BE2C (cell line): ENCODE results near the gene FBXO15.

Experiments used
- DNase-seq: peaks from one replicate; pipeline ENCODE4 v3.0.0-alpha.2; 2020
- H3K27me3 ChIP-seq: fragments of 250-450 bp; sonication (Bioruptor Pico); 2 replicates; pipeline ENCODE4 v1.5.1; 2020; ENCODE audit warnings: mild to moderate bottlenecking
- H3K36me3 ChIP-seq: fragments of 250-450 bp; sonication (Bioruptor Pico); 2 replicates; pipeline ENCODE4 v1.5.1; 2020; ENCODE audit warnings: mild to moderate bottlenecking
- H3K4me1 ChIP-seq: fragments of 250-450 bp; sonication (Bioruptor Pico); 2 replicates; pipeline ENCODE4 v1.5.1; 2020
- H3K4me3 ChIP-seq: 2 replicates; pipeline ENCODE4 v1.5.1; 2011; ENCODE audit warnings: low read depth, low read length
- H3K9me3 ChIP-seq: fragments of 250-450 bp; sonication (Bioruptor Pico); 2 replicates; pipeline ENCODE4 v1.5.1; 2020
- CTCF ChIP-seq: IDR thresholded peaks from 2 replicates; pipeline ENCODE4 v1.5.1; 2012; ENCODE audit warnings: mild to moderate bottlenecking, low read depth, low read length

Gene FBXO15

GRCh38 chr18:74186661-74187060 is 39.0 kb upstream of the FBXO15 start:
- no peak for TF ChIP-seq CTCF
- H3K4me1 ChIP-seq = no peaks in the 10 kb centered on the region
- no peak overlapping the region for H3K4me3 ChIP-seq
- H3K36me3 ChIP-seq = no peaks in the 10 kb centered on the region
- peaks cover 10% of the 10 kb centered on the region for H3K27me3 ChIP-seq
- DNase-seq = no peak
- no peaks in the 10 kb centered on the region for H3K9me3 ChIP-seq

- Histone ChIP-seq H3K9me3 (no peaks in the 10 kb centered on the region), H3K36me3 (no peaks in the 10 kb centered on the region), H3K4me1 (no peaks in the 10 kb centered on the region), H3K4me3 (no peak overlapping the region), H3K27me3 (peaks cover 10% of the 10 kb centered on the region)
- no peak for TF ChIP-seq CTCF
- no peak for DNase-seq
Measured at GRCh38 chr18:74185860-74186259, 38.2 kb upstream of the FBXO15 start.

DNA sequence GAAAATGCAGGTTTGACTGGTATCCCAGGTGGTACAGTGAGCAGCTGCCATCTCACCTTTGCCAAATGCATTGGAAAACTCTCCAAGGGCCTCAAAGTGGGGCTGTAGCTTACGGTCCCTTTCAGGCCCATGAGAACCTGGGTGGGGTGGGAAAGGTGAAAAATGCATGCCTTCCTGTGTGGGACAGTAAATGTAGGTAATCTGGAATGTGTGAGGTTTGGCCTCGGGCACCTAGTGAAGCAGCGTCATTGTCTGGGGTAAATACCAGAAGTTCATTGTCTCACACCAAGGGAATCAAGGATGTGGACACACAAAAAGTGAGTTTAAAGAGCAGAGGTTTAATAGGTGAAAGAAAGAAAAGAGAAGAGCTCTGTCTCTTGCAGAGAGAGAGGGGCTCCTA is 37.2 kb upstream of the FBXO15 start:
- no peak for DNase-seq
- no peaks in the 10 kb centered on the region for H3K36me3 ChIP-seq
- TF ChIP-seq CTCF = no peak

GRCh38 chr18:74183130-74183529 is 35.5 kb upstream of the FBXO15 start:
- H3K4me1 ChIP-seq = no peaks in the 10 kb centered on the region
- TF ChIP-seq CTCF = no peak
- peaks cover 11% of the 10 kb centered on the region for H3K27me3 ChIP-seq
- DNase-seq = no peak
- no peaks in the 10 kb centered on the region for H3K36me3 ChIP-seq
- no peaks in the 10 kb centered on the region for H3K9me3 ChIP-seq
- H3K4me3 ChIP-seq = no peak overlapping the region

More for the DNA sequence above, 37.2 kb upstream of the FBXO15 start:
- Histone ChIP-seq H3K4me3 (no peak overlapping the region), H3K4me1 (no peaks in the 10 kb centered on the region), H3K27me3 (peaks cover 10% of the 10 kb centered on the region), H3K9me3 (no peaks in the 10 kb centered on the region)

GRCh38 chr18:74182335-74182734 is 34.7 kb upstream of the FBXO15 start:
- no peaks in the 10 kb centered on the region for H3K4me1 ChIP-seq
- H3K36me3 ChIP-seq = no peaks in the 10 kb centered on the region
- no peaks in the 10 kb centered on the region for H3K9me3 ChIP-seq
- H3K4me3 ChIP-seq = no peak overlapping the region
- no peak for TF ChIP-seq CTCF
- no peak for DNase-seq
- H3K27me3 ChIP-seq = peaks cover 19% of the 10 kb centered on the region

DNA sequence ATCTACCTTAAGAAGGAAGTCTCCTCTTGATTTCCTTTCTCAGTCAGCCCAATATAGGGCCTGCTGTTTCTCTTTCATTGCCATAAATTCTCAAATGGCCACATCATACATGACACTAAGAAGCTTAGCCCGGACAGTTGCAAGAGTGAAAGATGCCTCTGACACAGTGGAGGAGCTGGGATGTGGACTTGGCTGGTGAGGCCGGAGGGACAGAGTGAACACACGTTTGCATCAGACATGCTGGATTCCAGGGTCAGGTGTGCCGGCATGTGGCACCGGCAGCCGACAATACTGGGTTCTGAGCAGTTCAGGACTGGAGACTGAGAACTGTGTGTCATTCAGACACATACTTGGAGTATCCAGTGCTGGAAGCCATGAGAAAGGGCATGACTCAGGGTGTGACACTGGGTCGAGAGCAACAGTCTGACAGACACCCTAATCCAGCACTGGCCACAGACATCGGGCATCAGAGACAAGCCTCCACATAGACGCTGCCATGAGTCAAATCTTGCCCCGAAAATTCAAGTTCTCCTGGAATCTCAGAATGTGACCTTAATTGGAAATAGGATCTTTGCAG is 32.1 kb upstream of the FBXO15 start:
- H3K9me3 ChIP-seq = no peaks in the 10 kb centered on the region
- H3K27me3 ChIP-seq = peaks cover 41% of the 10 kb centered on the region
- no peaks in the 10 kb centered on the region for H3K4me1 ChIP-seq
- no peaks in the 10 kb centered on the region for H3K36me3 ChIP-seq
- H3K4me3 ChIP-seq = no peak overlapping the region
- DNase-seq = no peak
- TF ChIP-seq CTCF = no peak
